Ishikawa (cell line): ENCODE results near the gene VIP.

Source experiments
- CREB1 ChIP-seq: IDR thresholded peaks from 2 replicates; pipeline ENCODE4 v1.6.1; 2012; ENCODE audit warnings: low read depth
- EP300 ChIP-seq: IDR thresholded peaks from 2 replicates; pipeline ENCODE4 v1.6.1; 2012; ENCODE audit warnings: borderline replicate concordance
- NFIC ChIP-seq: IDR thresholded peaks from 2 replicates; pipeline ENCODE4 v1.6.1; 2012
- RAD21 ChIP-seq: IDR thresholded peaks from 2 replicates; pipeline ENCODE4 v1.6.1; 2012; ENCODE audit warnings: low read depth
- TCF12 ChIP-seq: IDR thresholded peaks from 2 replicates; pipeline ENCODE4 v1.6.1; 2012; ENCODE audit warnings: low read depth
- YY1 ChIP-seq: IDR thresholded peaks from 2 replicates; pipeline ENCODE4 v1.6.1; 2012; ENCODE audit warnings: low read depth
- TF ChIP-seq, protein P1 (sequence below): IDR thresholded peaks from 2 replicates; pipeline ENCODE4 v1.6.1; 2012; ENCODE audit warnings: low read depth, mild to moderate bottlenecking

DNA sequence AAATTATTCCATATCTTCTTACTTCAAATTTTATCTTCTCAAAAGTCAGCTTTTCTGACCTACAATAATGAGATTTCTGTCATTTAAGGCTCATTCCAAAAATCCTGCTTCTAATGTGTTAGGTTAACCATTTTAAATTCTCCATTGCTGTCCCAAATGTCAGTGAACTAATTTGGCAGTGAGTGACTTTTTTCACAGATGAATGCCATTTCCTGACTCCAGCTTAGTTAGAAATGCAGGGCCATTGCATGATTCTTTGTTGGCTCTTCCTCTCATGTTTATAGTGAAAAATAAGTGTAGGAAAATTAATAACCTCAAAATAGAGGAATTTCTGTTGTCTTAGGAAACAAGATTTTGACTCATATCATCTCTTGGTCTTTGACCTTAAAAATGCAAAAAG is 44.1 kb downstream of the VIP start:
- no peak for TF ChIP-seq RAD21
- TF ChIP-seq EP300, result no peak
- TF ChIP-seq TCF12, result no peak
- TF ChIP-seq NFIC, result no peak
- no peak for TF ChIP-seq YY1
- no peak for TF ChIP-seq CREB1
- TF ChIP-seq, protein P1, sequence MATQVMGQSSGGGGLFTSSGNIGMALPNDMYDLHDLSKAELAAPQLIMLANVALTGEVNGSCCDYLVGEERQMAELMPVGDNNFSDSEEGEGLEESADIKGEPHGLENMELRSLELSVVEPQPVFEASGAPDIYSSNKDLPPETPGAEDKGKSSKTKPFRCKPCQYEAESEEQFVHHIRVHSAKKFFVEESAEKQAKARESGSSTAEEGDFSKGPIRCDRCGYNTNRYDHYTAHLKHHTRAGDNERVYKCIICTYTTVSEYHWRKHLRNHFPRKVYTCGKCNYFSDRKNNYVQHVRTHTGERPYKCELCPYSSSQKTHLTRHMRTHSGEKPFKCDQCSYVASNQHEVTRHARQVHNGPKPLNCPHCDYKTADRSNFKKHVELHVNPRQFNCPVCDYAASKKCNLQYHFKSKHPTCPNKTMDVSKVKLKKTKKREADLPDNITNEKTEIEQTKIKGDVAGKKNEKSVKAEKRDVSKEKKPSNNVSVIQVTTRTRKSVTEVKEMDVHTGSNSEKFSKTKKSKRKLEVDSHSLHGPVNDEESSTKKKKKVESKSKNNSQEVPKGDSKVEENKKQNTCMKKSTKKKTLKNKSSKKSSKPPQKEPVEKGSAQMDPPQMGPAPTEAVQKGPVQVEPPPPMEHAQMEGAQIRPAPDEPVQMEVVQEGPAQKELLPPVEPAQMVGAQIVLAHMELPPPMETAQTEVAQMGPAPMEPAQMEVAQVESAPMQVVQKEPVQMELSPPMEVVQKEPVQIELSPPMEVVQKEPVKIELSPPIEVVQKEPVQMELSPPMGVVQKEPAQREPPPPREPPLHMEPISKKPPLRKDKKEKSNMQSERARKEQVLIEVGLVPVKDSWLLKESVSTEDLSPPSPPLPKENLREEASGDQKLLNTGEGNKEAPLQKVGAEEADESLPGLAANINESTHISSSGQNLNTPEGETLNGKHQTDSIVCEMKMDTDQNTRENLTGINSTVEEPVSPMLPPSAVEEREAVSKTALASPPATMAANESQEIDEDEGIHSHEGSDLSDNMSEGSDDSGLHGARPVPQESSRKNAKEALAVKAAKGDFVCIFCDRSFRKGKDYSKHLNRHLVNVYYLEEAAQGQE, result no peak
